Retina (tissue), 1 donor: ENCODE results near the gene MED13.

ENCODE experiments used
- DNase-seq: peaks from one replicate; pipeline ENCODE4 v3.0.0-alpha.2; 2016

MED13 gene

GRCh38 chr17:62064791-62065563, at the start of gene MED13:
TSS of gene MED13 (minus strand) at chr17:62065278. CDS start at chr17:62065205, 73 bp downstream.
- peak; percentile 61 for DNase-seq

GRCh38 chr17:62112229-62112628, 47.2 kb upstream of the MED13 start:
- DNase-seq, result no peak

- no peak for DNase-seq
Measured at GRCh38 chr17:62111562-62112171, 46.6 kb upstream of the MED13 start.

GRCh38 chr17:62110923-62111484, 45.9 kb upstream of the MED13 start:
- DNase-seq, result no peak

- no peak for DNase-seq
Measured at GRCh38 chr17:62109924-62110323, 44.8 kb upstream of the MED13 start.

- peak; percentile 11 for DNase-seq
Measured at GRCh38 chr17:62109378-62109902, 44.4 kb upstream of the MED13 start.

- no peak for DNase-seq
Measured at GRCh38 chr17:62105861-62106260, 40.8 kb upstream of the MED13 start.

- DNase-seq, result no peak
Measured at GRCh38 chr17:62105357-62105756, 40.3 kb upstream of the MED13 start.

- DNase-seq, result no peak
Measured at GRCh38 chr17:62101515-62101914, 36.4 kb upstream of the MED13 start.

- no peak for DNase-seq
Measured at GRCh38 chr17:62101090-62101489, 36.0 kb upstream of the MED13 start.

GRCh38 chr17:62100055-62100454, 35.0 kb upstream of the MED13 start:
- no peak for DNase-seq

- DNase-seq, result no peak
Measured at GRCh38 chr17:62099532-62099931, 34.5 kb upstream of the MED13 start.

- no peak for DNase-seq
Measured at GRCh38 chr17:62098623-62099231, 33.6 kb upstream of the MED13 start.

- no peak for DNase-seq
Measured at GRCh38 chr17:62096401-62096670, 31.3 kb upstream of the MED13 start.

- no peak for DNase-seq
Measured at GRCh38 chr17:62094175-62094574, 29.1 kb upstream of the MED13 start.

GRCh38 chr17:62093188-62094155, 28.4 kb upstream of the MED13 start:
- DNase-seq, result no peak

GRCh38 chr17:62092784-62093183, 27.7 kb upstream of the MED13 start:
- DNase-seq, result no peak

GRCh38 chr17:62091804-62092203, 26.7 kb upstream of the MED13 start:
- DNase-seq, result no peak

GRCh38 chr17:62090868-62091267, 25.8 kb upstream of the MED13 start:
- no peak for DNase-seq

GRCh38 chr17:62090021-62090824, 25.1 kb upstream of the MED13 start:
- DNase-seq, result no peak

- no peak for DNase-seq
Measured at GRCh38 chr17:62089334-62089733, 24.3 kb upstream of the MED13 start.

- no peak for DNase-seq
Measured at GRCh38 chr17:62086737-62087136, 21.7 kb upstream of the MED13 start.
